HCT116 (cell line): ENCODE results near the gene LDHD.

Experiments
- JUND ChIP-seq: IDR thresholded peaks from 2 replicates; pipeline ENCODE4 v1.6.1; 2012
- POLR2AphosphoS5 ChIP-seq: IDR thresholded peaks from 2 replicates; pipeline ENCODE4 v1.6.1; 2011; ENCODE audit warnings: mild to moderate bottlenecking, low read depth, low read length, moderate library complexity
- SRF ChIP-seq: IDR thresholded peaks from 2 replicates; pipeline ENCODE4 v1.6.1; 2012; ENCODE audit warnings: low read depth
- ZNF274 ChIP-seq: fragments of 200-500 bp; sonication (Bioruptor generic); IDR thresholded peaks from 2 replicates; pipeline ENCODE4 v1.6.1; 2014; ENCODE audit warnings: mild to moderate bottlenecking, low read depth, low read length, inconsistent platforms
- TF ChIP-seq, protein P1 (sequence below), 3 experiments: fragments of 200-600 bp in 1 of 3; sonication (generic) in 1 of 3; IDR thresholded peaks in 2 of 3; conservative IDR thresholded peaks in 1 of 3; 2 replicates each; pipeline ENCODE4 v1.5.1; 2012 to 2017; ENCODE audit warnings: low read depth in 2 of 3, low read length in 2 of 3, antibody characterized with exemption in 1 of 3, borderline replicate concordance in 1 of 3, control low read depth in 1 of 3, mild to moderate bottlenecking in 1 of 3, mixed read lengths in 1 of 3, mixed run types in 1 of 3, moderate library complexity in 1 of 3; ENCODE audit not compliant: insufficient read depth in 1 of 3

DNA sequence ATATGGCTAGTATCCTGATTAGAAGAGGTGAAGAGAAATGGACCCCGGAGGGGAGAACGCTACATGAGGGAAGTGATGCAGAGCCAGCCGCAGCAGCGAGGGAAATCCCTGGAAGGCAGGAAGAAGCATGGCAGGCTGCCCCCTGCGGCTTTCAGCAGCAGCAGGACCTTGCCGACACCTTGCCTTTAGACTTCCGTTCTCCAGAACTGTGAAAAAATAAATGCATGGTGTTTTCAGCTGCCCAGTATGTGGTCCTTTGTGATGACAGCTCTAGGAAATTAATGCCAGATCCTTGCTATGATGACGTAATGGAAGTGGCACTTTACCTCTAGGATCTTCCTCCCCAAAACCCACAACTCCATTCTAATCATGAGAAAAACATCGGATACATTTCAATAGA is 22.1 kb upstream of the LDHD start:
- TF ChIP-seq POLR2AphosphoS5 (no peak), ZNF274 (no peak), SRF (no peak), JUND (no peak)
- TF ChIP-seq, protein P1, sequence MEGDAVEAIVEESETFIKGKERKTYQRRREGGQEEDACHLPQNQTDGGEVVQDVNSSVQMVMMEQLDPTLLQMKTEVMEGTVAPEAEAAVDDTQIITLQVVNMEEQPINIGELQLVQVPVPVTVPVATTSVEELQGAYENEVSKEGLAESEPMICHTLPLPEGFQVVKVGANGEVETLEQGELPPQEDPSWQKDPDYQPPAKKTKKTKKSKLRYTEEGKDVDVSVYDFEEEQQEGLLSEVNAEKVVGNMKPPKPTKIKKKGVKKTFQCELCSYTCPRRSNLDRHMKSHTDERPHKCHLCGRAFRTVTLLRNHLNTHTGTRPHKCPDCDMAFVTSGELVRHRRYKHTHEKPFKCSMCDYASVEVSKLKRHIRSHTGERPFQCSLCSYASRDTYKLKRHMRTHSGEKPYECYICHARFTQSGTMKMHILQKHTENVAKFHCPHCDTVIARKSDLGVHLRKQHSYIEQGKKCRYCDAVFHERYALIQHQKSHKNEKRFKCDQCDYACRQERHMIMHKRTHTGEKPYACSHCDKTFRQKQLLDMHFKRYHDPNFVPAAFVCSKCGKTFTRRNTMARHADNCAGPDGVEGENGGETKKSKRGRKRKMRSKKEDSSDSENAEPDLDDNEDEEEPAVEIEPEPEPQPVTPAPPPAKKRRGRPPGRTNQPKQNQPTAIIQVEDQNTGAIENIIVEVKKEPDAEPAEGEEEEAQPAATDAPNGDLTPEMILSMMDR (IDR thresholded peaks at IDR 0.05 in 2 of 3, conservative IDR thresholded peaks at IDR 0.05 in 1 of 3; ENCODE audit: borderline replicate concordance in 1 of 3, insufficient read depth in 1 of 3, low read depth in 2 of 3, low read length in 2 of 3), result no peak
